ENCODE data around the gene CRIM1. TPM values are rescaled to one million over a fixed set of nuclear protein-coding genes. Genes with fewer than 3 reads are reported as not detected.

The CRIM1 gene
- total RNA-seq, 1 experiment from 2014 or later: 96.4 TPM

DNA sequence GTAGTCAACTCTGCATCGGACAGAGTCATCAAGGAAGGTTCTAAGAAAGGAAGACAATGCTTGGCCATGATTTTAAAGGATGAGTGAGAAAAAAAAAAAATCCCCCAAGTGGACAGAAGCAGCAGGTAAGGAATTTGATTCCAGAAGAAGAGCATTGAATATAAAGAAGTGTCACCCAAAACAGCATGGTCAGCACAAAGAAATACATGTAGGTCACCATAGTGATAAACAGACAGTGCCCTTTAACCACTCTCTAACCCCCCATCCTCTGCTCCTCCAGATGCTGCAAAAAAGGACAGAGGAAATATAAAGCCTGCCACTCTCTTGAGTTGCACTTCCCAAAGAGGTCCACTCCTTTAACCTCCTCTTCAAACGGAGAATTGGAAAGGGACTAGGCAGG, 219.0 kb downstream of the CRIM1 start:
- DNase-seq (ENCODE audit: low read depth): no peak

DNA sequence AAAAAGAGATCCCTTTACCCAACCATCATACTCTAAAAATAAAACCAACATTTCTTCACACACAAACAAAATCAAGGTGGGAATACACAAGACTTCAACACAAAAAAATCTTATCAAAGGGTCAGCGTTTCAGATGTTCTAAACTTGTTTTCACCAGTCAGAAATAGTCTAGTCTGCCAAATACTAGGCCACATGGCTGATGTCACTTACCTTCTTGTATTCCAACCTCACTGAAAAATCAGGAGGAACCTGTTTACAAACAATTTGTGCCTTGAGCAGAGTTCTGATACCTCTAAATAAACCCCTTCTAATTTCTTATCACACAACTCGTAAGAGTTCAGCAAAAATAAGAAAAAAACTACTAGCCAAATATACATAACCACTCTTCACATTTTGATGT, 222.3 kb downstream of the CRIM1 start:
- DNase-seq (ENCODE audit: low read depth): no peak

DNA sequence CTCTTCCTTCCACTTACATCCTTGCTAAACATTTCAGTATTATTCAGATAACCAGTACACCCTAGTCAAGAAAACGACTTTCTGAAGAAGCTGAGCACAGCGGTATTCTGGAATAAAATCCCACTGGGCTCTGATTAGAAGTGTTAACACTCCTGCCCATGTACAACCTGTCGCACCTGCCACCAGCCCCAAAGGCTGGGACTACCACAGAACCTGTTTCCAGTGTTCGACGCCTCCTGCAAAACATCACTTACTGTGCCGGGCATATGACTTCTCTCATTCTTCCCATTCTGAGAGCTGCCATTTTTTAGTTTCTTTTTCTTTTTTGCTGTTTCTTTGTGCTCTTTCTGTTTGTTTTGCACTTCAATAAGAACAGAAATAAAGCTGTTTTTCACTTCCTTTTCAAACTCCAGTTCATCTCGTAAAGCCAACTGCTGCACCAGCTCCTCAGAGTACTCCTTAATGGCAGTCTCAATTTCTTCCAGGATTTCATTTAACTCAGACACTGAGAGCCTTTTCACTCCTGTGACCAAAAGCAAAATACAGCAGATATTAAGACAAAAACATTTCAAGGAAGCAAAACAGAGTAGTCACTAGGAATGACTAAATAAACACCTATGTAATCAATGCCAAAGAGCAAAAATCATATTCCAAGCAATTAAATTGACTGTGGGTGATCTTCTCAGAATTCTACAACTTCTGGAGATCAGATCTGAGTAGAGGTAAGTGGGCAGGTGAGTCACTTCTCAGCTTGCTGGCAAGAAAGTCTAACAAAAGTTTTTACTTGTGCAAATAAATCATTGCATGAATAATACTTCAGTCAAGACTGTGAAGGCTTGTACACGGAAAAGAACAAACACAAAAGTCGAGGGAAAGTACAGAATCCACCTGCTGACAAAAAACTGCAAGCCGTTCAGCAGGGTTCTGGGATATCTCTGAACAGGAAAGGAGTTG, 223.0 kb downstream of the CRIM1 start:
- no peak for DNase-seq (ENCODE audit: low read depth)

DNA sequence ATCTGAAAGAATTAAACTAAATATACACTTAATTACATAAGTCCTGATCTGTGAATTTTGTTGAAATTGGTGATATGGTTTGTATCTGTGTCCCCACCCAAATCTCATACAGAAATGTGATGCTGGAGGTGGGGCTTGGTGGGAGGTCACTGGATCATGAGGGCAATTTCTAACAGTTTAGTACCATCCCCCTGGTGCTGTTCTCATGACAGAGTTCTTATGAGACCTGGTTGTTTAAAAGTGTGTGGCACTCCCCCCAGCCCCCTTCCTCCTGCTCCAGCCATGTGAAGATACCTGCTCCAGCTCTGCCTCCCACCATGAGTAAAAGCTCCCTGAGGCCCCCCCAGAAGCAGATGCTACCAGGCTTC, 223.7 kb downstream of the CRIM1 start:
- no peak for DNase-seq (ENCODE audit: low read depth)

DNA sequence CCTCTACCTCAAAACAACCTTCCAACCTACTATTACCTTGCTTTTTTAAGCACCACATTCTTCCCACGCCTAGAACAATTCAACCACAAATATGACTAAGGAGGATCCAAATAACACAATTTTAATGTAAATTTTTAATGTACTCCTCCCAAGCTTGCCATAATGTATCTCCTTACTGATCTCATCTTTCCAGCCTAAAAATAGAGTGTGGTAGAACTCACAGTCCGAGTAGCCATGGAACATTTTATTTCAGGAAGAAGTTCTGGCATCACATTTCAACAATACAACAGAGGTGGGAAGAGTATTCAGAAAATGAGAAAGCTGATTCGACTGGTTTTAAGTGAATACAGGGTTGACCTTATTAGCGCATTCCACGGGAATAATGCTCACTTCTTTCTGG, 227.0 kb downstream of the CRIM1 start:
- no peak for DNase-seq (ENCODE audit: low read depth)

DNA sequence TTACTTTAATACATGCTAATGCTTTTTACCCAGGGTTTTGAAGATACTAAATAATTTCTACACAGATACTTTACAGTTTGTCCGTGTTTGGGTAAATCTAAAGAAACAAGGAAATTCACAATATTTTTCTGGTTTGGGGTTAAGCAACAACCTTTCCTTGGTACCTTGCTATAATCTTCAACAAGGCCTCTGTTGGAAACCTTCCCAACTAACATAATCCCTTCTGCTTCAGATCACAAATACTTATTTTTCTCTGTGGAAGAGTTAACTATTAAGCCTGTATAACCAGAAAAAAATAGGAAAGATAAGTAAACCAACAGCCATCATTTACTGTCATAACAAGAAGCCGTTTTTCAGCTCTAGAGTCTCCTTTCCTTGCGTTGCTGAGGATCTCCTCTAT, 227.4 kb downstream of the CRIM1 start:
- no peak for DNase-seq (ENCODE audit: low read depth)

DNA sequence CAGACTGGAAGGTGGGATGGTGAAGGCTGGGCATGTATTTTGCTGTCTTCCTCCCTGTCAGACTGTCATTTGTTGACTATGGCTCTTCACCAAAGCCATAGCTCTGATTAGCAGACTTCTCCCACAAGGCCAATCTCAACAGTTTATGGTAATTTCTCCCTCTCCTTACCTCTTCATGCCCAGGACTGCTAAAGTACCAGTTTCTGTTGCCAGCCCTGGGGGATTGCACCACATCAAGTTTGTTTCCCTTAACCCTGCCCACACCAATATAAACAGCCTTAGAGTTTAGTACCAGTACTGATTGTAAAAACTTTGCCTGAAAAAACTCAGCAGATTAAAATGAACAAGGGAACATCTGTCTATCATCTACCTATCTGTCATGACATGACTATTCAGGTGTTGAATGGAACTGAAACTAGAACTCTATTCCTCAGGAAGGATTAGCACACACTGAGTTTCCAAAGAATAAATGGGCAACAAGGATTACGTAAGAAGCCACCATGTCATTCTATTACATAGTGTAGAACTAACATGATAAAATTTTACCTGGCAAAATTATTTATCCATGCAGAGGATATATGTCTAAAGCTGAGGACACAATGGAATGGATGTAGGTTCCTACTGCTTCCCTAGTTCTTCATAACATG, 228.7 kb downstream of the CRIM1 start:
- no peak for DNase-seq (ENCODE audit: low read depth)

DNA sequence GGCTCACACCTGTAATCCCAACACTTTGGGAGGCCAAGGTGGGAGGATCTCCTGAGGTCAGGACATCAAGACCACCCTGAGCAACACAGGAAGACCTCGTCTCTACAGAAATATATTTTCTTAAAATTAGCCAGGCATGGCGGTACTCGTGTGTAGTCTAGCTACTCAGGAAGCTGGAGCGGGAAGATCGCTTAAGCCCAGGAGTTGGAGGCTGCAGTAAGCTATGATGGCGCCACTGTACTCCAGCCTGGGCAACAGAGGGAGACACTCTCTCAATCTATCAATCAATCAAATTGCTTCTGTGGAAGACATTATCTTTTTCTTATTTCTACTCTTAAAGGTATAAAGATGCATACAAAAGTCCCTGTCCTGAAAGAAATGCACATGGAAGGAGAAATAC, 231.1 kb downstream of the CRIM1 start:
- DNase-seq (ENCODE audit: low read depth): no peak

DNA sequence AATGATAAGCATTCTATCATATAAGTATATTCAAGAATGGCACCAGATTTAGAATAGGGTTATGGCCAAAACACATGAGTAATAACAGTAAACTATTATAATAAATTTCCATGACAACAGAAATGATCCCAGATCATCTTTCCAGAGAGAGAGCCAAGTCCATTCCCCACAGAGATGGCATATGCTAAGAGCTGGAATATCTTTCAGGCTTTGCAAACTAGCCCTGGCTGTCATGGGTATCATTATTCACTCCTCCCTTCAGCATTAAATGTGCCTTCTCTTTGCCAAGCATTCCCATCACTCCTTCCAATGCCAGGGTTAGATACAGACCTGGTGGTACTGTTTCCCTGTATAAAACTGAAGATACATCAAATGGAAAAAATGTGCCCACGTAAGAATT, 231.5 kb downstream of the CRIM1 start:
- DNase-seq (ENCODE audit: low read depth): peak; percentile 59

DNA sequence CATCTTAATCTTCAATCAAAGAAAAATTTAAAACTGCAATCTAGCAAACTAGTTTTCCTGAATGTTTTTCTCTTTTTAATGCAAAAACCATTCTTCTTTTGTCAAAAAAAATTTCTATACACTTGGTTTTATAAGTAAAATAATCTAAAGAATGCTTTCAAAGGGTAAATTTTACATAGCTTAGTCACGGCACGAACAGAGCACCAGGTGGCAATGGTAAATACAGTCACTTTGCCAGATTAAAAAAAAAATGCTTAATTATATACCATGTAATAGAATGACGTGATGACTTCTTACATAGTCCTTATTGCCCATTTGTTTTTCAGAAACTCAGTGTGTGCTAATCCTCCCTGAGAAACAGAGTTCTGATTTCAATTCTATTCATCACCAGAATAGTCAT, 232.0 kb downstream of the CRIM1 start:
- DNase-seq (ENCODE audit: low read depth): no peak

DNA sequence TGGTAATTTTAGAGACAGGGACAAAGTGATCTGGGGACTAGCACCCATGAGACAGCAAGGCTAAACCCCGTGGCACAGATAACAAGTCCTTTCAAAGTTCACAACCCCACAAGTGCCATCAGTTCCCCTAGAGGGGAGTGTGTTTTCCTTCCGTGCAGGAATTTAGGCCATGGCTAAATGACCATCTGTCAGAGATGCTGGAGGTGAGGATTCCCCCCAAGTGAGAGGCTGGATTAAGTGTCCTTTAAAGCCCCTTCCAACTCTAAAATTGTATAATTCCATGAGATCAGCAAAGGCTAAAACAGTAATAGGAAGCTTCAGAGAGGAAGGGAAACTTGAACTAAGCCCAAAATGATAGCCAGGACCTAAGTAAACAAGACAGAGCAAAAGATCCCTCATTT, 233.7 kb downstream of the CRIM1 start:
- DNase-seq (ENCODE audit: low read depth): no peak

DNA sequence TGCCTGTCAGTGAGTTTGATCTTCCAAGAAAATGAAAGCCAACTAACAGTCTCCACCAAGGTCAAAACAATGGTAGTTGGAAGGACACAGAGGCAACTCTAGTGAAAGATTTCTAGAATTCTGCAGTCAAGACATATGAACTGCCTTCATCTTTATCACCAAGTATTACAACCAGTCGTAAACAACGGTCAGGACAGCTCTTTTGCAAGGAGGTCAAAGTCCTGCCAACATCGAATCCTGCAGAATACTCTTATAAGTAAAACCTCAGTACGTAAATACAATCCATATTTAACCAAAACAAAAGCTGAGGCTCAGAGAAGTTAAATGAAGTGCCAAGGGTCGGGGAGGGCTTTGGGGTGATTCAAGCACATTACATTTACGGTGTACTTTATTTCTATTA, 239.3 kb downstream of the CRIM1 start:
- no peak for DNase-seq (ENCODE audit: low read depth)

DNA sequence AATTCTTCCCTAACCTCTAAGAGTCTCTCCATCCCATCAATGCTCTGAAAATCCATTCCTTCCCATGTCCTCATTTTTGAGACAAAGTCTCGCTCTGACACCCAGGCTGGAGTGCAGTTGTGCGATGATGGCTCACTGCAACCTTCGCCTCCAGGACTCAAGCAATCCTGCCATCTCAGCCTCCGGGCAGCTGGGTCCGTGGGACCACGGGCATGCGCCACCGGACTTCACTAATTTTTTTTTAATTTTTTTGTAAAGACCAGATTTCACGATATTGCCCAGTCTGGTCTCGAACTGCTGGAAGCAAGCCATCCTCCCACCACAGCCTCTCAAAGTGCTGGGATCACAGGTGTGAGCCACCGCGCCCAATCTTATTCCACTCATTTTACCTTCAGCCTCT, 240.8 kb downstream of the CRIM1 start:
- no peak for DNase-seq (ENCODE audit: low read depth)

DNA sequence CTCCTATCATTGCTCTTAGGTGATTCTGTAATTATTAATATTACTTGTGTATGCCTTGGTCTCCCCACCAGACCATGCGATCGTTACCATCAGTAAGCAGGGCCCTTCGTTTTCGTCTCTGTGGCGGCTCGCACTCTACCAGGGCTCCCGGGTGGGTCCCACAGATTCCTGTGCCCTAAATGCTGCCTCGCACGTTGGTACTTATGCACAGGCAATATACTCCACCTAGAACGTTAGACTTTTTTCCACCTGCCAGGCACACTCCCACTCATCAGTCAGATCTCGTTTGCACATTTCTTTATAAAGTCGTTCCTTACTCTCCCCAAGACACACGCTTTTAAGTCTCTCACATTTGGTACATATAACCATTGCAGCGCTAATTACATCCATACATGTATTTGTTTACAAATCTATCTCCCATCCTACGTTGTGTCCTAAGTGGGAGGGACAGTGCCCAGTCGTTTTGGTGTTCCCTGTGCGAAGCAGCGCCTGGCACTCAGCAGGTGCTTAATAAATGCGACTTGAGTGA, 241.5 kb downstream of the CRIM1 start:
- no peak for DNase-seq (ENCODE audit: low read depth)

DNA sequence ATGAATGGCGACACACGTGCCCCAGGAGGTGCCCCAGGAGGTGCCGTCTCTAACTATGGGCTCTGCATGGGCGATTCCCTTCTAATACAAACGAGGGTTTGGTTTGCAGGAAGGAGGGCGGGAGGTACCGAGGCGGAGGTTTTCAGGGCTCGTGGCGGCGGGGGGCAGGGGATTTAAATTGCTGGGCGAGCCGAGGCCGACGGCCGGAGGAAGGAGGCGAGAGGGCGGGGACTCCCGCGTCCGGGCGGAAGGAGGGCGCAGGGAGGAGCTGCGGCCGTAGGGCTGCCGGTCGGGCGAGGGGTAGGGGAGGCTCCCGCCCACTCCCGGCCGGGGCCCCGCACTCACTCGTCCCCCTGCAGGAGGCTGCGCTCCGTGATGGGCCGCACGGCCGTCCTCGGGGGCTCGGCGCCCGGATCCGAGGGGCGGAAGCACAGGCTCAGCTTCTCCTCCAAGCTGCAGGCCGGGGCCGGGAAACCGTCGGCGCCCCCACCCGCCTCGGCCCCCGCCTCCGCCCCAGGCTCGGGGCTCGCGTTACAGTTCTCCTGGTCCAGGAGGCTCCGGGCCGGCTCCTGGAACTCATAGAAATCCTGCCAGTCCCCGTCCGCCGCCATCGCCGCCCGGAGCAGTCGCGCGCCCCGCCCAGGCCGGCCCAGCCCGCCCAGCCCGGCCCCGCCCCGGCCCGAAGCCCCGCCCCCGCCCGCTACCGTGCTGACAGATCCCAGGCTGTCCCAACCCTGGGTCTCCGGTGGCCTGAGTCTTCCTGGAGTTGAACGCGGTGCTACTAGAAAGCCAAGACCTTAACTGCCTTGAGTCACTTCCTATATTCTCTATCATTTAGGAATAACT, 242.2 kb downstream of the CRIM1 start, which contains the start of gene FEZ2:
Gene FEZ2 (minus strand): TSS at position 637 of the 846 bp plus-strand sequence. CDS start 26 bp downstream, at position 611.
- peak; percentile 70 for DNase-seq (ENCODE audit: low read depth)

Other genes starting within 250 kb of the CRIM1 start
- gene FEZ2, start 242.4 kb downstream of the CRIM1 start, total RNA-seq (2014; rRNA removed): 104 and 126 TPM in 2 replicates